GM21786 (cell line): ENCODE data around the gene C3orf85.
"Not testable (repeated sequence)": the region's sequence is repeated elsewhere in the genome, so short reads cannot be mapped to it uniquely, and the experiment has no call there.

Experiments
- ATAC-seq: cut with Tn5 transposase; IDR thresholded peaks from one replicate; pipeline ENCODE4 v1.9.1; 2021; ENCODE audit not compliant: unreplicated experiment

C3orf85 gene

GRCh38 chr3:109136523-109136922 is at the start of gene C3orf85:
Gene C3orf85 (plus strand): TSS chr3:109136719. CDS start chr3:109136848, 129 bp downstream.
- no peak for ATAC-seq

- ATAC-seq, result no peak
Observed at GRCh38 chr3:109089265-109089664, 47.3 kb upstream of the C3orf85 start.

GRCh38 chr3:109091846-109092245 is 44.7 kb upstream of the C3orf85 start:
- ATAC-seq, result no peak

- ATAC-seq, result no peak
Observed at GRCh38 chr3:109093561-109093960, 43.0 kb upstream of the C3orf85 start.

- ATAC-seq, result no peak
Observed at GRCh38 chr3:109095166-109095565, 41.4 kb upstream of the C3orf85 start.

GRCh38 chr3:109098079-109098644 is 38.4 kb upstream of the C3orf85 start:
- no peak for ATAC-seq

GRCh38 chr3:109109574-109109973 is 26.9 kb upstream of the C3orf85 start:
- no peak for ATAC-seq

GRCh38 chr3:109112946-109113760 is 23.4 kb upstream of the C3orf85 start:
- ATAC-seq, result no peak

GRCh38 chr3:109114746-109115145 is 21.8 kb upstream of the C3orf85 start:
- ATAC-seq, result no peak

GRCh38 chr3:109115451-109115850 is 21.1 kb upstream of the C3orf85 start:
- no peak for ATAC-seq

- no peak for ATAC-seq
Observed at GRCh38 chr3:109116031-109116430, 20.5 kb upstream of the C3orf85 start.

GRCh38 chr3:109117939-109118338 is 18.6 kb upstream of the C3orf85 start, which contains the start of gene MORC1:
Gene MORC1 (minus strand): TSS chr3:109118134. CDS start chr3:109118059, 75 bp downstream.
- ATAC-seq, result no peak

- no peak for ATAC-seq
Observed at GRCh38 chr3:109118584-109118983, 17.9 kb upstream of the C3orf85 start.

GRCh38 chr3:109122690-109123089 is 13.8 kb upstream of the C3orf85 start:
- no peak for ATAC-seq

- ATAC-seq, result no peak
Observed at GRCh38 chr3:109125902-109126301, 10.6 kb upstream of the C3orf85 start.

- ATAC-seq, result no peak
Observed at GRCh38 chr3:109127553-109127952, 9.0 kb upstream of the C3orf85 start.

- ATAC-seq, result no peak
Observed at GRCh38 chr3:109131276-109131675, 5.2 kb upstream of the C3orf85 start.

- ATAC-seq, result no peak
Observed at GRCh38 chr3:109132801-109133473, 3.6 kb upstream of the C3orf85 start.

GRCh38 chr3:109133474-109133816 is 3.1 kb upstream of the C3orf85 start:
- ATAC-seq, result not testable (repeated sequence)

GRCh38 chr3:109137761-109138160 is 1.2 kb downstream of the C3orf85 start:
- no peak for ATAC-seq

- ATAC-seq, result no peak
Observed at GRCh38 chr3:109140318-109140717, 3.8 kb downstream of the C3orf85 start.

GRCh38 chr3:109143646-109144045 is 7.1 kb downstream of the C3orf85 start:
- ATAC-seq, result no peak
